ENCODE data around the gene PLA2G4B.

DNA sequence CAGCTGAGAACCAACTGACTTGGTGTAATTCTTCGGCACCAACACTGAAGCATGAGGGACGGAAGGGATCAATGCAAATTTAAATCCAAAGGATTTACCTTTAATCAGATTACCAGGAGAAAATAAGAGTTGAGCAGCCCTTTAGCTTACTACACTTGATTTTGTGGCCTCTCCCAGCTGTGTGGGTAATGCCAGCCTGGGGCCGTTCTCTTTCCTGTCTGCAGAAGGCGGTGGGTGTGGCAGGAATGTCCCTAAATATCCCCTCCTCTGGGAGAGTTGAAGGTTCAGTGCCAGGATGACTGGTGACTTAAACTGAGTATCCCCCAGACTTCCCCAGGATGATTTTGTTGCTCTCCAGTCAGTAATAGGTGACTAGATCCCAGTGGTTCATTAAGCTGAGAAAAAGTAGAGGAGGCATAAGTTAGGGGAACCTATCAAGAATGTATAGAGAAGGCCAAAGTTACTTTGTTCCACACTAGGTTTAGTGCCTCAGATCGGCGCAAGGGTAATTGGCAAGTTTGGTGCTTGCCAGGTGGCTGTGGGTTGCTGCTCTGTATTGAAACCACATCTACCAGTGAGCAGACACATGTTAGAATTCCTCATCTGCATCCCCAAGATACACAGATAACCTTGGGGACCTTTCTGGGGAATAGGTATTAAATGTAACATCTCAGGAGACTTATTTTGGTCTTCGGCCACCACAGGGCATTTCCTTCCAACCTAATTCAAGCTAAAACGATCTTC lies 41.3 kb upstream of the PLA2G4B start:
- TF ChIP-seq, protein P1, sequence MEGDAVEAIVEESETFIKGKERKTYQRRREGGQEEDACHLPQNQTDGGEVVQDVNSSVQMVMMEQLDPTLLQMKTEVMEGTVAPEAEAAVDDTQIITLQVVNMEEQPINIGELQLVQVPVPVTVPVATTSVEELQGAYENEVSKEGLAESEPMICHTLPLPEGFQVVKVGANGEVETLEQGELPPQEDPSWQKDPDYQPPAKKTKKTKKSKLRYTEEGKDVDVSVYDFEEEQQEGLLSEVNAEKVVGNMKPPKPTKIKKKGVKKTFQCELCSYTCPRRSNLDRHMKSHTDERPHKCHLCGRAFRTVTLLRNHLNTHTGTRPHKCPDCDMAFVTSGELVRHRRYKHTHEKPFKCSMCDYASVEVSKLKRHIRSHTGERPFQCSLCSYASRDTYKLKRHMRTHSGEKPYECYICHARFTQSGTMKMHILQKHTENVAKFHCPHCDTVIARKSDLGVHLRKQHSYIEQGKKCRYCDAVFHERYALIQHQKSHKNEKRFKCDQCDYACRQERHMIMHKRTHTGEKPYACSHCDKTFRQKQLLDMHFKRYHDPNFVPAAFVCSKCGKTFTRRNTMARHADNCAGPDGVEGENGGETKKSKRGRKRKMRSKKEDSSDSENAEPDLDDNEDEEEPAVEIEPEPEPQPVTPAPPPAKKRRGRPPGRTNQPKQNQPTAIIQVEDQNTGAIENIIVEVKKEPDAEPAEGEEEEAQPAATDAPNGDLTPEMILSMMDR (conservative IDR thresholded peaks at IDR 0.05; ENCODE audit: low read length) = no peak
- TF ChIP-seq EZH2phosphoT487 (IDR thresholded peaks at IDR 0.05; ENCODE audit: borderline replicate concordance) = no peak
